Esophagus squamous epithelium (tissue), 5 donors: ENCODE results near the gene C1orf232. TPM values are rescaled to one million over a fixed set of nuclear protein-coding genes. Genes with fewer than 3 reads are reported as not detected.

Experiments
- DNase-seq: peaks from one replicate; lab custom pipeline; 2025; lab: John Stamatoyannopoulos, UW
- H3K27ac ChIP-seq, 4 donors: fragments of 200-600 bp; sonication (generic); one replicate each; pipeline ENCODE4 v1.5.1; 2016 to 2019; ENCODE audit warnings: mild to moderate bottlenecking in 1 of 4
- H3K27me3 ChIP-seq, 4 donors: fragments of 200-600 bp; sonication (generic); 1 replicate in 3 of 4; 2 replicates in 1 of 4; pipeline versions ENCODE4 v1.5.1 to v1.6.0; 2017 to 2021; ENCODE audit warnings: antibody characterized with exemption in 1 of 4
- H3K36me3 ChIP-seq, 3 donors: fragments of 200-600 bp; sonication (generic); one replicate each; pipeline ENCODE4 v1.5.1; 2016 to 2019
- H3K4me1 ChIP-seq, 3 donors: fragments of 200-600 bp; sonication (generic); one replicate each; pipeline ENCODE4 v1.5.1; 2017 to 2019
- H3K4me3 ChIP-seq, 4 donors: fragments of 200-600 bp; sonication (generic); 1 replicate in 3 of 4; 2 replicates in 1 of 4; pipeline ENCODE4 v1.5.1; 2016 to 2019; ENCODE audit warnings: mild to moderate bottlenecking in 2 of 4, moderate library complexity in 1 of 4
- H3K9me3 ChIP-seq, 3 donors: fragments of 200-600 bp; sonication (generic); one replicate each; pipeline ENCODE4 v1.5.1; 2016 to 2019
- CTCF ChIP-seq, 6 experiments: fragments of 450-650 bp in 4 of 6; fragments of 200-600 bp in 2 of 6; sonication (generic) in 2 of 6; IDR thresholded peaks; one replicate each; pipeline ENCODE4 v1.5.1; 2016 to 2019; ENCODE audit warnings: antibody characterized with exemption in 6 of 6, mild to moderate bottlenecking in 4 of 6, moderate library complexity in 4 of 6
- POLR2A ChIP-seq, 4 donors: fragments of 450-650 bp; IDR thresholded peaks; one replicate each; pipeline ENCODE4 v1.6.1; 2017; ENCODE audit warnings: antibody characterized with exemption in 4 of 4, mild to moderate bottlenecking in 4 of 4, moderate library complexity in 3 of 4
- WGBS, 2 donors: methylation state at CpG; one replicate each; pipeline ENCODE4 v1.1.5; 2018; 5-methylcytosine and 5-hydroxymethylcytosine counted together
- intact Hi-C: fragments of 100-400 bp; cut with DNase I; formaldehyde crosslinking; loops from one replicate; pipeline ENCODE4 v1.15.0; 2022
- total RNA-seq, 4 donors: library from RNA; depleted of rRNA; stranded (reverse); fragments of >200 nt; gene quantifications; one replicate each; pipeline ENCODE4 v1.1.0, GENCODE V29; 2016
- donor health status: DM: yes; HTN: yes; CAD: no.

The C1orf232 gene
- total RNA-seq, 4 donors from 2014 or later, result not detected

DNA sequence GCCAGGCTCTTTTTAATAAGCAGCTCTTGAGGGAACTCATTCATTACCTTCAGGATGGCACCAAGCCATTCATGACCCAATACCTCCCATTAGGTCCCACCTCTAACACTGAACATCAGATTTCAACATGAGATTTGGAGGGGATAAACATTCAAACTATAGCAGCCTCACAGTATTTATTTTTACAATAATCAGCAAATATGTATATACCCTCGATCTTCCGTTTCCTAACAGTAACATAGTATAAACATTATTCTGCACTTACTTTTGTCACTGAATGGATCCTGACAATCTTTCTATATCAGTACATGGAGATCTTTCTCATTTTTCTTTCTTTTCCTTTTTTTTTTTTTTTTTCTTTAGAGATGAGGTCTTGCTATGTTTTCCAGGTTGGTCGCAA is 27.0 kb upstream of the C1orf232 start:
- Histone ChIP-seq H3K4me1 (peaks cover 0 to 1% (median 0%) of the 10 kb centered on the region in 3 donors), H3K27ac (no peak overlapping the region), H3K36me3 (no peaks in the 10 kb centered on the region), H3K9me3 (no peaks in the 10 kb centered on the region), H3K4me3 (no peak overlapping the region), H3K27me3 (peaks cover 0 to 21% (median 0%) of the 10 kb centered on the region in 4 donors)
- no peak for DNase-seq
- 59 to 85% methylated on average over 3 of the region's 3 CpGs for WGBS, 2 donors
- TF ChIP-seq POLR2A (IDR thresholded peaks at IDR 0.05) (no peak), CTCF (IDR thresholded peaks at IDR 0.05) (no peak)
- intact Hi-C loops, result no loop called here

- no peaks in the 10 kb centered on the region for H3K9me3 ChIP-seq
- H3K36me3 ChIP-seq, result peaks cover 0 to 33% (median 0%) of the 10 kb centered on the region in 3 donors
- 51 to 71% methylated on average over 3 of the region's 3 CpGs for WGBS, 2 donors
- TF ChIP-seq POLR2A (IDR thresholded peaks at IDR 0.05), result no peak
- TF ChIP-seq CTCF (IDR thresholded peaks at IDR 0.05), result no peak
- H3K4me1 ChIP-seq, result no peaks in the 10 kb centered on the region
- intact Hi-C loops, result no loop called here
- DNase-seq, result no peak
- no peak overlapping the region for H3K27ac ChIP-seq
- H3K27me3 ChIP-seq, result no peaks in the 10 kb centered on the region
- H3K4me3 ChIP-seq, result no peak overlapping the region
These were observed 23.0 kb upstream of the C1orf232 start for GRCh38 chr1:26191739-26192138.

DNA sequence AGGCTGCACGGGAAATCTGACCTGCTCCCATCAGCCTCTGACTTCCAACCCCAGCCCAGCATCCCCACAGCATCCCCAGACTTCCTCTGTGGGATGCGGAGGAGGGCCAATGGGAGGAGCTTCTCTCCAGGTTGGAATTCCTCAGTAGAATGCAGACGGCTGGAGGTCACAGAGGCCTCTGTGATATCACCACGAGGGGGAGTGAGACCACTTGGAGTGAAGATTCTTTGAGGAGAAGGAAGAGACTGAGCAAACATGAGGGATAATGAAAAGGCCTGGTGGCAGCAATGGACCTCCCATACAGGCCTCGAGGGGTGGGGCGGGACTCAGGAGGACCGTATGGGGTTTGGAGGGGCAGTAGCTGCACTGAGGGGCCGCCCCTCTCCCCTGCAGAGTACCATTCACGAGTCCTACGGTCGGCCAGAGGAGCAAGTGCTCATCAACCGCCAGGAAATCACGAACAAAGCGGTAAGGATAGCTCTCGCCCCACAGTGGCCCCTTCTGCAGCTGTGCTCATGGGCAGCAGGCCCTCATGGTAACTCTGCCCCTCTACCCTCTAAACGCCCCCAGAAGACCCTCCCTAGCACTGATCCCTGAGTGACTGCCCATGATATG is 21.7 kb upstream of the C1orf232 start, which contains the start of gene CATSPER4:
TSS of gene CATSPER4 (plus strand) at position 230 of the 615 bp plus-strand sequence. CDS start at position 256, 26 bp downstream.
- TF ChIP-seq CTCF (IDR thresholded peaks at IDR 0.05), result no peak
- no peak for TF ChIP-seq POLR2A (IDR thresholded peaks at IDR 0.05)
- no peak for DNase-seq
- 42 to 54% methylated on average over 10 to 13 of the region's 16 CpGs for WGBS, 2 donors

GRCh38 chr1:26189751-26190275 is 21.1 kb upstream of the C1orf232 start:
- Histone ChIP-seq H3K27me3 (no peaks in the 10 kb centered on the region), H3K36me3 (peaks cover 0 to 51% (median 0%) of the 10 kb centered on the region in 3 donors), H3K4me1 (no peaks in the 10 kb centered on the region), H3K27ac (no peak overlapping the region), H3K4me3 (no peak overlapping the region), H3K9me3 (no peaks in the 10 kb centered on the region)
- 56 to 82% methylated on average over 1 to 4 of the region's 7 CpGs for WGBS, 2 donors
- no peak for TF ChIP-seq POLR2A (IDR thresholded peaks at IDR 0.05)
- no peak for TF ChIP-seq CTCF (IDR thresholded peaks at IDR 0.05)
- intact Hi-C loops, result no loop called here
- DNase-seq, result no peak

More for the DNA sequence above, 21.7 kb upstream of the C1orf232 start, which contains the start of gene CATSPER4:
- H3K27me3 ChIP-seq, result no peaks in the 10 kb centered on the region
- no peak within 1 kb of the TSS for H3K4me3 ChIP-seq
- H3K4me1 ChIP-seq, result no peaks in the 10 kb centered on the region
- H3K27ac ChIP-seq, result no peak within 1 kb of the TSS
- intact Hi-C loops, result no loop called here
- H3K9me3 ChIP-seq, result no peaks in the 10 kb centered on the region
- peaks cover 0 to 45% (median 0%) of the 10 kb centered on the region in 3 donors for H3K36me3 ChIP-seq

DNA sequence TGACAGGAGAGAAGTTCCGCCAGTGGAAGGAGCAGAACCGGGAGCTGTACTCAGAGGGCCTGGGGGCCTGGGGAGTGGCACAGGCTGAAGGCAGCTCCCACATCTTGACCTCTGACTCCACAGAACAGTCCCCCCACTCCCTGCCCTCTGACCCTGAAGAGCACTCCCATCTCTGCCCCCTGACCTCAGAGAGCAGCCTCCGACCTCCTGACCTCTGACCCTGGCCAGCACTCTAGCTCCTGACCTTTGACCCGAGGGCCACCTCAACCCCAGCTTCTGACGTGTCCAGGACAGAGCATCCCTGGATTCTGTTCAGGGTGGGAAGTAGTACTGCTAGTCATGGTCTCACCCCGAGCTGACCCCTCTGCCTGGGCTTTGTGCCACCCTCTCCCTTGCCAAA is 20.6 kb upstream of the C1orf232 start:
- Histone ChIP-seq H3K36me3 (peaks cover 0 to 56% (median 0%) of the 10 kb centered on the region in 3 donors), H3K9me3 (no peaks in the 10 kb centered on the region), H3K27ac (no peak overlapping the region), H3K27me3 (no peaks in the 10 kb centered on the region), H3K4me3 (no peak overlapping the region), H3K4me1 (no peaks in the 10 kb centered on the region)
- 56 to 84% methylated on average over 3 to 4 of the region's 6 CpGs for WGBS, 2 donors
- DNase-seq, result no peak
- intact Hi-C loops, result no loop called here
- TF ChIP-seq POLR2A (IDR thresholded peaks at IDR 0.05) (no peak), CTCF (IDR thresholded peaks at IDR 0.05) (no peak)
